Spleen (tissue), 7 donors: ENCODE data around the gene CELF6.

ENCODE experiments used
- POLR2A ChIP-seq, 3 donors: fragments of 450-650 bp; IDR thresholded peaks; one replicate each; pipeline ENCODE4 v1.5.1; 2017; ENCODE audit warnings: antibody characterized with exemption in 3 of 3, mild to moderate bottlenecking in 1 of 3
- TF ChIP-seq, protein P1 (sequence below), 11 experiments: fragments of 200-600 bp in 7 of 11; fragments of 450-650 bp in 4 of 11; sonication (generic) in 4 of 11; IDR thresholded peaks in 8 of 11; conservative IDR thresholded peaks in 3 of 11; 1 replicate in 7 of 11; 2 replicates in 4 of 11; pipeline versions ENCODE4 v1.4.0 to v1.8.0; 2016 to 2021; ENCODE audit warnings: antibody characterized with exemption in 11 of 11, inconsistent platforms in 4 of 11, mild to moderate bottlenecking in 1 of 11
- donor health status: DM: no; HTN: no; CAD: no; lungs with moderate emphysema.
- donor health status: DM: no; HTN: no; CAD: no.
- donor health status: DM: no; HTN: no; CAD: no.

DNA sequence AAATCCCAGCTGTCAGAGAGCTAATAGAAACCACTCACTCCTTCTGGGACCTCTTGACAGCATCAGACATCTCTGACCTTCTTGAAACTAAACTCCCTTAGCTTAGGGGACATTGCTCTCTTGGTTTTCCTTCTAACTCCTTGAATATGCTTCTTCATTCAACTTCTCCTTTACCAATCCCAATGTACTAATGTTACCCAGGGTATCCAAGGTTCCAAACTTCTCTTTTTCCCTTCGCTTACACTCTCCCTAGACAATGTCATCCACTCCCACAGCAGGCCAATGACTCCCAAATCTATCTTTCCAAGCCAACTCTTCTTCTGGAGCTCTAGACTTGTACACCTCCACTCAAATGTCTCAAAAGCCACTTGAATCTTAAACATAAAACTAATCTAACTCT lies 41.2 kb upstream of the CELF6 start:
- no peak for TF ChIP-seq POLR2A (IDR thresholded peaks at IDR 0.05)
- TF ChIP-seq, protein P1, sequence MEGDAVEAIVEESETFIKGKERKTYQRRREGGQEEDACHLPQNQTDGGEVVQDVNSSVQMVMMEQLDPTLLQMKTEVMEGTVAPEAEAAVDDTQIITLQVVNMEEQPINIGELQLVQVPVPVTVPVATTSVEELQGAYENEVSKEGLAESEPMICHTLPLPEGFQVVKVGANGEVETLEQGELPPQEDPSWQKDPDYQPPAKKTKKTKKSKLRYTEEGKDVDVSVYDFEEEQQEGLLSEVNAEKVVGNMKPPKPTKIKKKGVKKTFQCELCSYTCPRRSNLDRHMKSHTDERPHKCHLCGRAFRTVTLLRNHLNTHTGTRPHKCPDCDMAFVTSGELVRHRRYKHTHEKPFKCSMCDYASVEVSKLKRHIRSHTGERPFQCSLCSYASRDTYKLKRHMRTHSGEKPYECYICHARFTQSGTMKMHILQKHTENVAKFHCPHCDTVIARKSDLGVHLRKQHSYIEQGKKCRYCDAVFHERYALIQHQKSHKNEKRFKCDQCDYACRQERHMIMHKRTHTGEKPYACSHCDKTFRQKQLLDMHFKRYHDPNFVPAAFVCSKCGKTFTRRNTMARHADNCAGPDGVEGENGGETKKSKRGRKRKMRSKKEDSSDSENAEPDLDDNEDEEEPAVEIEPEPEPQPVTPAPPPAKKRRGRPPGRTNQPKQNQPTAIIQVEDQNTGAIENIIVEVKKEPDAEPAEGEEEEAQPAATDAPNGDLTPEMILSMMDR (IDR thresholded peaks at IDR 0.05 in 8 of 11, conservative IDR thresholded peaks at IDR 0.05 in 3 of 11): no peak
